WTC11 (cell line): ENCODE data around the gene TRAFD1. TPM values are rescaled to one million over a fixed set of nuclear protein-coding genes. Genes with fewer than 3 reads are reported as not detected.

Experiments
- ATAC-seq: fragments of 200-7000 bp; cut with Tn5 transposase; 2 replicates; pipeline ENCODE4 v1.10.0; 2021; ENCODE audit warnings: mild to moderate bottlenecking, moderate library complexity
- CTCF ChIA-PET: fragments of 300-600 bp; sonication (Branson Sonifier 250); formaldehyde crosslinking; loops from one replicate; lab custom pipeline; 2021; ENCODE audit warnings: antibody characterized with exemption; lab: Charles Lee
- POLR2A ChIA-PET: fragments of 350-600 bp; sonication (Branson Sonifier 250); formaldehyde crosslinking; loops from one replicate; lab custom pipeline; 2021; ENCODE audit warnings: antibody characterized with exemption; lab: Charles Lee
- DNase-seq: peaks from one replicate; pipeline ENCODE4 v3.0.0; 2021; ENCODE audit warnings: low spot score
- H3K27ac Mint-ChIP-seq: 2 replicates; pipeline ENCODE4 v1.8.0; 2021; ENCODE audit warnings: mixed read lengths
- H3K27me3 Mint-ChIP-seq: 2 replicates; pipeline ENCODE4 v1.8.0; 2021; ENCODE audit warnings: low read depth, mild to moderate bottlenecking, moderate library complexity, mixed read lengths
- H3K36me3 Mint-ChIP-seq: 2 replicates; pipeline ENCODE4 v1.8.0; 2021; ENCODE audit warnings: mixed read lengths
- H3K4me1 Mint-ChIP-seq: 2 replicates; pipeline ENCODE4 v1.8.0; 2022; ENCODE audit warnings: mixed read lengths
- H3K4me3 Mint-ChIP-seq: 2 replicates; pipeline ENCODE4 v1.8.0; 2021; ENCODE audit warnings: mild to moderate bottlenecking, moderate library complexity, mixed read lengths
- H3K9me3 Mint-ChIP-seq: 2 replicates; pipeline ENCODE4 v1.8.0; 2021; ENCODE audit warnings: mixed read lengths
- CBFB ChIP-seq: sonication (generic); formaldehyde crosslinking; IDR thresholded peaks from 2 replicates; pipeline ENCODE4 v1.8.1; 2022; ENCODE audit warnings: mild to moderate bottlenecking, low read depth, missing genetic modification reagents
- CREB1 ChIP-seq: sonication (generic); formaldehyde crosslinking; IDR thresholded peaks from 2 replicates; pipeline ENCODE4 v1.8.0; 2023; ENCODE audit warnings: mild to moderate bottlenecking, missing genetic modification reagents
- CTCF ChIP-seq: fragments of 200-600 bp; IDR thresholded peaks from 2 replicates; pipeline ENCODE4 v1.8.0; 2022; ENCODE audit warnings: antibody characterized with exemption
- FOXP4 ChIP-seq: sonication (generic); formaldehyde crosslinking; IDR thresholded peaks from 2 replicates; pipeline ENCODE4 v1.8.0; 2022; ENCODE audit warnings: mild to moderate bottlenecking, missing genetic modification reagents
- GTF2I ChIP-seq: fragments of 250-450 bp; sonication (Bioruptor Pico); conservative IDR thresholded peaks from 2 replicates; pipeline ENCODE4 v1.4.0; 2021; ENCODE audit warnings: mild to moderate bottlenecking
- JUN ChIP-seq: sonication (generic); formaldehyde crosslinking; IDR thresholded peaks from 2 replicates; pipeline ENCODE4 v1.8.0; 2023; ENCODE audit warnings: mild to moderate bottlenecking, missing genetic modification reagents
- NFE2L1 ChIP-seq: sonication (generic); formaldehyde crosslinking; IDR thresholded peaks from 2 replicates; pipeline ENCODE4 v1.8.1; 2023; ENCODE audit warnings: missing genetic modification reagents
- OVOL2 ChIP-seq: fragments of 250-450 bp; sonication (Bioruptor Pico); IDR thresholded peaks from 2 replicates; pipeline ENCODE4 v1.9.0; 2021; ENCODE audit warnings: mild to moderate bottlenecking, borderline replicate concordance
- SOX15 ChIP-seq: fragments of 250-450 bp; sonication (Bioruptor Pico); IDR thresholded peaks from 2 replicates; pipeline ENCODE4 v1.9.0; 2021; ENCODE audit warnings: mild to moderate bottlenecking
- TEAD1 ChIP-seq: sonication (generic); formaldehyde crosslinking; IDR thresholded peaks from 2 replicates; pipeline ENCODE4 v1.8.0; 2022; ENCODE audit warnings: mild to moderate bottlenecking, missing genetic modification reagents
- USF2 ChIP-seq: sonication (generic); formaldehyde crosslinking; IDR thresholded peaks from 2 replicates; pipeline ENCODE4 v1.8.1; 2023; ENCODE audit warnings: mild to moderate bottlenecking, missing genetic modification reagents, moderate library complexity
- ZNF219 ChIP-seq: sonication (generic); formaldehyde crosslinking; IDR thresholded peaks from 2 replicates; pipeline ENCODE4 v1.8.0; 2023; ENCODE audit warnings: missing genetic modification reagents, mild to moderate bottlenecking, borderline replicate concordance
- ZNF425 ChIP-seq: fragments of 250-450 bp; sonication (Bioruptor Pico); conservative IDR thresholded peaks from 2 replicates; pipeline ENCODE4 v1.9.0; 2021; ENCODE audit warnings: mild to moderate bottlenecking
- ZNF532 ChIP-seq: fragments of 250-450 bp; sonication (Bioruptor Pico); IDR thresholded peaks from 2 replicates; pipeline ENCODE4 v1.9.0; 2021; ENCODE audit warnings: mild to moderate bottlenecking, borderline replicate concordance
- ZNF671 ChIP-seq: fragments of 250-450 bp; sonication (Bioruptor Pico); IDR thresholded peaks from 2 replicates; pipeline ENCODE4 v1.8.0; 2021; ENCODE audit warnings: mild to moderate bottlenecking
- total RNA-seq: library from RNA; stranded (reverse); gene quantifications from 3 replicates; pipeline ENCODE4 v1.2.3, GENCODE V29; 2021

Gene TRAFD1
- total RNA-seq, 1 experiment from 2014 or later, result 25.1 TPM

- ChIA-PET CTCF (no interaction called here), POLR2A (no interaction called here)
Observed at GRCh38 chr12:112163471-112163991, 38.2 kb downstream of the TRAFD1 start.

GRCh38 chr12:112164011-112164660 lies 38.8 kb downstream of the TRAFD1 start:
- peaks cover 22% of the 10 kb centered on the region for H3K36me3 Mint-ChIP-seq
- no peaks in the 10 kb centered on the region for H3K27me3 Mint-ChIP-seq
- no peak overlapping the region for H3K4me3 Mint-ChIP-seq
- POLR2A ChIA-PET, result no interaction called here
- CTCF ChIA-PET, result interaction anchor here (1.8 kb wide), 1 partner anchor 34 kb away, joined by 4 read pairs; no protein-coding TSS in a partner anchor
- H3K4me1 Mint-ChIP-seq, result no peaks in the 10 kb centered on the region
- no peaks in the 10 kb centered on the region for H3K9me3 Mint-ChIP-seq
- DNase-seq (no peak), ATAC-seq (peak; percentile 55)
- TF ChIP-seq ZNF532 (CRISPR knock-in tag), result no peak
- TF ChIP-seq OVOL2, result no peak
- no peak for TF ChIP-seq GTF2I (CRISPR knock-in tag)
- no peak for TF ChIP-seq JUN
- peak; percentile 48; the same call in 1 of the 2 replicates for TF ChIP-seq USF2 (CRISPR knock-in tag)
- H3K27ac Mint-ChIP-seq, result no peak overlapping the region

More at GRCh38 chr12:112163471-112163991, 38.2 kb downstream of the TRAFD1 start:
- H3K27ac Mint-ChIP-seq, result no peak overlapping the region
- peaks cover under 1% of the 10 kb centered on the region; the same call in 1 of the 2 replicates for H3K9me3 Mint-ChIP-seq
- no peaks in the 10 kb centered on the region for H3K27me3 Mint-ChIP-seq
- ATAC-seq (no peak), DNase-seq (no peak)
- H3K36me3 Mint-ChIP-seq, result peaks cover 28% of the 10 kb centered on the region
- no peaks in the 10 kb centered on the region for H3K4me1 Mint-ChIP-seq
- TF ChIP-seq NFE2L1 (CRISPR knock-in tag) (no peak), TEAD1 (CRISPR knock-in tag) (no peak), OVOL2 (no peak), FOXP4 (no peak), CREB1 (CRISPR knock-in tag) (no peak), CBFB (CRISPR knock-in tag) (no peak), SOX15 (no peak), ZNF425 (CRISPR knock-in tag) (no peak), ZNF219 (CRISPR knock-in tag) (no peak), ZNF671 (CRISPR knock-in tag) (no peak), CTCF (no peak)
- no peak overlapping the region for H3K4me3 Mint-ChIP-seq
